ENCODE data around the gene PADI1. TPM values are rescaled to one million over a fixed set of nuclear protein-coding genes. Genes with fewer than 3 reads are reported as not detected.
A peak's percentile ranks its signal among the peaks of the same experiment; 100 is the strongest.

Gene PADI1
- total RNA-seq, 1 donor from 2014 or later: not detected

- H3K9ac ChIP-seq (ENCODE audit: low read length): no peak overlapping the region
- H3K4me2 ChIP-seq (ENCODE audit: low read length): no peak overlapping the region
- DNase-seq (ENCODE audit: low read depth): no peak
- H3K27ac ChIP-seq (ENCODE audit: low read depth, low read length): no peak overlapping the region
- H3K4me3 Mint-ChIP-seq (ENCODE audit: unreplicated experiment): no peak overlapping the region
- no peaks in the 10 kb centered on the region for H3K9me3 ChIP-seq (ENCODE audit: insufficient read depth, low read depth, low read length)
- H3K4me3 ChIP-seq (ENCODE audit: insufficient read depth, low read depth, low read length): no peak overlapping the region
- no peaks in the 10 kb centered on the region for H3K27me3 ChIP-seq (ENCODE audit: insufficient read depth, low read length)
- H2AFZ ChIP-seq (ENCODE audit: low read depth, low read length): no peak overlapping the region
- peaks cover 5% of the 10 kb centered on the region for H3K9me3 Mint-ChIP-seq (ENCODE audit: unreplicated experiment)
- H3K27me3 Mint-ChIP-seq (ENCODE audit: low read depth, unreplicated experiment): peaks cover 34% of the 10 kb centered on the region
- peaks cover 13% of the 10 kb centered on the region for H3K4me1 ChIP-seq (ENCODE audit: insufficient read depth, low read length)
- no peaks in the 10 kb centered on the region for H3K79me2 ChIP-seq (ENCODE audit: insufficient read depth, low read length)
- no peaks in the 10 kb centered on the region for H3K36me3 ChIP-seq (ENCODE audit: insufficient read depth, low read length)
- no peaks in the 10 kb centered on the region for H3K36me3 Mint-ChIP-seq (ENCODE audit: low read depth, unreplicated experiment)
- H4K20me1 ChIP-seq (ENCODE audit: insufficient read depth, low read length): no peaks in the 10 kb centered on the region
- H3K4me1 Mint-ChIP-seq (ENCODE audit: low read depth, unreplicated experiment): no peaks in the 10 kb centered on the region
- no peak for FAIRE-seq
- H3K27ac Mint-ChIP-seq (ENCODE audit: unreplicated experiment): no peak overlapping the region
- TF ChIP-seq, protein P1, sequence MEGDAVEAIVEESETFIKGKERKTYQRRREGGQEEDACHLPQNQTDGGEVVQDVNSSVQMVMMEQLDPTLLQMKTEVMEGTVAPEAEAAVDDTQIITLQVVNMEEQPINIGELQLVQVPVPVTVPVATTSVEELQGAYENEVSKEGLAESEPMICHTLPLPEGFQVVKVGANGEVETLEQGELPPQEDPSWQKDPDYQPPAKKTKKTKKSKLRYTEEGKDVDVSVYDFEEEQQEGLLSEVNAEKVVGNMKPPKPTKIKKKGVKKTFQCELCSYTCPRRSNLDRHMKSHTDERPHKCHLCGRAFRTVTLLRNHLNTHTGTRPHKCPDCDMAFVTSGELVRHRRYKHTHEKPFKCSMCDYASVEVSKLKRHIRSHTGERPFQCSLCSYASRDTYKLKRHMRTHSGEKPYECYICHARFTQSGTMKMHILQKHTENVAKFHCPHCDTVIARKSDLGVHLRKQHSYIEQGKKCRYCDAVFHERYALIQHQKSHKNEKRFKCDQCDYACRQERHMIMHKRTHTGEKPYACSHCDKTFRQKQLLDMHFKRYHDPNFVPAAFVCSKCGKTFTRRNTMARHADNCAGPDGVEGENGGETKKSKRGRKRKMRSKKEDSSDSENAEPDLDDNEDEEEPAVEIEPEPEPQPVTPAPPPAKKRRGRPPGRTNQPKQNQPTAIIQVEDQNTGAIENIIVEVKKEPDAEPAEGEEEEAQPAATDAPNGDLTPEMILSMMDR (IDR thresholded peaks at IDR 0.05; ENCODE audit: insufficient read depth, low read depth, low read length): no peak
- TF ChIP-seq EZH2 (IDR thresholded peaks at IDR 0.05; ENCODE audit: insufficient read depth, low read length): no peak
Measured at GRCh38 chr1:17258116-17258757, 53.3 kb downstream of the PADI1 start.

- peak overlapping the region; percentile 56 for H3K4me2 ChIP-seq (ENCODE audit: low read length)
- H3K27me3 ChIP-seq (ENCODE audit: insufficient read depth, low read length): no peaks in the 10 kb centered on the region
- no peak overlapping the region for H3K4me3 Mint-ChIP-seq (ENCODE audit: unreplicated experiment)
- peak overlapping the region; percentile 62 for H3K27ac Mint-ChIP-seq (ENCODE audit: unreplicated experiment)
- no peak overlapping the region for H3K27ac ChIP-seq (ENCODE audit: low read depth, low read length)
- no peak for DNase-seq (ENCODE audit: low read depth)
- FAIRE-seq: no peak
- no peak overlapping the region for H2AFZ ChIP-seq (ENCODE audit: low read depth, low read length)
- no peaks in the 10 kb centered on the region for H3K9me3 ChIP-seq (ENCODE audit: insufficient read depth, low read depth, low read length)
- peaks cover 5% of the 10 kb centered on the region for H3K9me3 Mint-ChIP-seq (ENCODE audit: unreplicated experiment)
- TF ChIP-seq, protein P1 (IDR thresholded peaks at IDR 0.05; ENCODE audit: insufficient read depth, low read depth, low read length): no peak
- no peak for TF ChIP-seq EZH2 (IDR thresholded peaks at IDR 0.05; ENCODE audit: insufficient read depth, low read length)
- no peak overlapping the region for H3K4me3 ChIP-seq (ENCODE audit: insufficient read depth, low read depth, low read length)
- no peaks in the 10 kb centered on the region for H3K36me3 ChIP-seq (ENCODE audit: insufficient read depth, low read length)
- no peaks in the 10 kb centered on the region for H4K20me1 ChIP-seq (ENCODE audit: insufficient read depth, low read length)
- no peaks in the 10 kb centered on the region for H3K4me1 Mint-ChIP-seq (ENCODE audit: low read depth, unreplicated experiment)
- H3K36me3 Mint-ChIP-seq (ENCODE audit: low read depth, unreplicated experiment): no peaks in the 10 kb centered on the region
- H3K9ac ChIP-seq (ENCODE audit: low read length): no peak overlapping the region
- H3K4me1 ChIP-seq (ENCODE audit: insufficient read depth, low read length): peaks cover 13% of the 10 kb centered on the region
- H3K79me2 ChIP-seq (ENCODE audit: insufficient read depth, low read length): no peaks in the 10 kb centered on the region
- peaks cover 34% of the 10 kb centered on the region for H3K27me3 Mint-ChIP-seq (ENCODE audit: low read depth, unreplicated experiment)
Measured at GRCh38 chr1:17258758-17259130, 53.8 kb downstream of the PADI1 start.

DNA sequence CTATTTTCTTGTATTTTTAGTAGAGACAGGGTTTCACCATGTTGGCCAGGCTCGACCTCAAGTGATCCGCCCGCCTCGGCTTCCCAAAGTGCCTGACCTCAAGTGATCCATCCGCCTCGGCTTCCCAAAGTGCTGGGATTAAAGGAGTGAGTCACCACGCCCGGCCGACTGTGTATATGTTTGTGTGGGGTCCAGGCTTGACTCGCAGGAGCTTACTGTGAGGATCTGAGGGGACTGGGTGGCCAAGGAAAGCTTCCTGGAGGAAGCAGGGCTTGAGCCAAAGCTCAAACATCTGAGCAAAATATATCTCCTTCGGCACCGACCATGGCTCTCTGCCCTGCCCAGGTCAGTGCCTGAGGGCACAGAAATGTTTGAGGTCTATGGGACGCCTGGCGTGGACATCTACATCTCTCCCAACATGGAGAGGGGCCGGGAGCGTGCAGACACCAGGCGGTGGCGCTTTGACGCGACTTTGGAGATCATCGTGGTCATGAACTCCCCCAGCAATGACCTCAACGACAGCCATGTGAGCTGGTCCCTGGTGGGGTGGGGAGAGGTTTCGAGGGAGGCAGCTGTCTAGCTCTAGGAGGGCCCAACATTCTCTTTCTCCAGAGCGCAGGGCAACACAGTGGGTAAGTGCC, 54.4 kb downstream of the PADI1 start:
- Mint-ChIP-seq H3K27ac (ENCODE audit: unreplicated experiment) (no peak overlapping the region), H3K36me3 (ENCODE audit: low read depth, unreplicated experiment) (no peaks in the 10 kb centered on the region), H3K4me3 (ENCODE audit: unreplicated experiment) (no peak overlapping the region), H3K4me1 (ENCODE audit: low read depth, unreplicated experiment) (no peaks in the 10 kb centered on the region), H3K27me3 (ENCODE audit: low read depth, unreplicated experiment) (peaks cover 28% of the 10 kb centered on the region), H3K9me3 (ENCODE audit: unreplicated experiment) (peaks cover 5% of the 10 kb centered on the region)
- Histone ChIP-seq H3K27ac (ENCODE audit: low read depth, low read length) (no peak overlapping the region), H3K4me2 (ENCODE audit: low read length) (peak overlapping the region; percentile 56), H3K36me3 (ENCODE audit: insufficient read depth, low read length) (no peaks in the 10 kb centered on the region), H3K27me3 (ENCODE audit: insufficient read depth, low read length) (no peaks in the 10 kb centered on the region), H3K4me3 (ENCODE audit: insufficient read depth, low read depth, low read length) (no peak overlapping the region), H3K79me2 (ENCODE audit: insufficient read depth, low read length) (no peaks in the 10 kb centered on the region), H3K9me3 (ENCODE audit: insufficient read depth, low read depth, low read length) (no peaks in the 10 kb centered on the region), H2AFZ (ENCODE audit: low read depth, low read length) (peak overlapping the region; percentile 7), H3K9ac (ENCODE audit: low read length) (no peak overlapping the region), H3K4me1 (ENCODE audit: insufficient read depth, low read length) (peaks cover 13% of the 10 kb centered on the region), H4K20me1 (ENCODE audit: insufficient read depth, low read length) (no peaks in the 10 kb centered on the region)
- TF ChIP-seq, protein P1 (IDR thresholded peaks at IDR 0.05; ENCODE audit: insufficient read depth, low read depth, low read length): no peak
- TF ChIP-seq EZH2 (IDR thresholded peaks at IDR 0.05; ENCODE audit: insufficient read depth, low read length): no peak
- peak; percentile 52 for DNase-seq (ENCODE audit: low read depth)
- FAIRE-seq: no peak
